HG03108 (cell line): ENCODE measurements around the gene TBC1D17.

Source experiments
- ATAC-seq: cut with Tn5 transposase; IDR thresholded peaks from one replicate; pipeline ENCODE4 v1.9.1; 2021; ENCODE audit warnings: moderate library complexity; ENCODE audit not compliant: unreplicated experiment

TBC1D17 gene

DNA sequence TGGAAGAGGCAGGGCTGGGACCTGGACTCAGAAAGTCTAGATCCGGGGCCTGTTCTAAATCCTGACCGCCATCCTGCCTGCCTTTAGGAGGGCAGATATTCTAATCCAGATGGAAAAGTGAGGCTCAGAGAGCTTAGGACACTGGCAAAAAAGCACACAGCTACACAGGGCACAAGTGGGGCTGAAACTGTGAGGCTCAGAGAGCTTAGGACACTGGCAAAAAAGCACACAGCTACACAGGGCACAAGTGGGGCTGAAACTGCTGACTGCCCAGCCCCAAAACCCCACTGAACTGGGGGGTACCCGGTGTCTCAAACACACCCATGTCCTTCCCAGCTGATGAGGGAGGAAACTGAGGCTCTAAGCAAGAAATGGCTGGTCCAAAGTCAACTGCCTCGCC is 2.3 kb upstream of the TBC1D17 start:
- no peak for ATAC-seq

DNA sequence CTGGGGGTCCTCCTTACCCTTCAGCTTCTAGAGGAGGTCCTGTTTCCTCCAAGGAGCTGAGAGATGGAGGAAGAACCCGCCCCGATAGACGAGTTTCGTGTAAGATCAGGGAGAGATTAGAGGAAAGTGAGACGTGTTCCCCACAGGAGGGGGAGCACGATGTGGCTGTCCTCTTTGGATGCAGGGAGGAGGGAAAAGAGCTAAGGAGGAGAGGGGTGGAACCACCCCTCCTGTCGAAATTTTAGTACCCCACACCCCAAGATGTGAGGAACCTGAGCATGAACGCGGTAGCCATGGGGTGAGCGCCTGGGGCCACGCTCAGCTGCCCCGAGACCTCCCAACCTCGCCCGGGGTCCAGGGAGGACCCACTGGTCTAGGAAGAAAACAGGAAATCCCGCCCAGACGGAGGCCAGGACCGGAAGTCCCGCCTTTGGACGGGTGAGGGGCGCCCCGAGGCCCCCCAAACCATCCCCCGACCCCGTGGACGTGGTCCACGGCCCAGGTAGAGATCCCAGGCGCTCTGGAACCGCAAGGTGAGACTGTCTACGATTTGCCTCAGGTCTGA is 1.6 kb upstream of the TBC1D17 start:
- no peak for ATAC-seq

DNA sequence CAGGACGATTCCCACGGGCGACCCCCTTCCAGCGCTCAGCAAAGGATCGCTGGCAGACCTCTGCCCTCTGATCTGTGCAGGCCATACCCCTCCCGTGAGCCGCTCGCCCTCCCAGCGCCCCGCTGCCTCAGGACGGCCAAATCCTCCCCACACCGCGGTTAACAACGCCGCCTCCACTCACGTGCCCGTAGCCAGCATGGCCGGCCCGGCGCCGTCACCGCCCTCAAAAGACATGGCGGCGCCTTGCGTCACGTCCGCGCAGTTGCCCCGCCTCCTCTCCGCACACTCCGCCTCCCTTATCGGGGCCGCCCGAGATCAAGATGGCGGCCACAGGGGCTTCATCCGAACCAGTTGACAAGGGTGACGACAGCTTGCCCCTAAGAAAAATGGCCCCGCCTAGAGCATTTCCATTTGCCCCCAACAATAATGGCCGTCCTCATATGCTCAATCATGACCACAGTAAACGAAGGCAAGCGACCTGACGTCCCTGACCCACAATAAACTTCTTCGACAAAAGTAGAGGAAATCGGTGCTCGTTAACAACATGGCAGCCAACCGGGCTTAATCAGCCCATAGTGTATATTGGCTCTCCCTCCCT is 981 bp upstream of the TBC1D17 start:
- peak; percentile 38 for ATAC-seq

DNA sequence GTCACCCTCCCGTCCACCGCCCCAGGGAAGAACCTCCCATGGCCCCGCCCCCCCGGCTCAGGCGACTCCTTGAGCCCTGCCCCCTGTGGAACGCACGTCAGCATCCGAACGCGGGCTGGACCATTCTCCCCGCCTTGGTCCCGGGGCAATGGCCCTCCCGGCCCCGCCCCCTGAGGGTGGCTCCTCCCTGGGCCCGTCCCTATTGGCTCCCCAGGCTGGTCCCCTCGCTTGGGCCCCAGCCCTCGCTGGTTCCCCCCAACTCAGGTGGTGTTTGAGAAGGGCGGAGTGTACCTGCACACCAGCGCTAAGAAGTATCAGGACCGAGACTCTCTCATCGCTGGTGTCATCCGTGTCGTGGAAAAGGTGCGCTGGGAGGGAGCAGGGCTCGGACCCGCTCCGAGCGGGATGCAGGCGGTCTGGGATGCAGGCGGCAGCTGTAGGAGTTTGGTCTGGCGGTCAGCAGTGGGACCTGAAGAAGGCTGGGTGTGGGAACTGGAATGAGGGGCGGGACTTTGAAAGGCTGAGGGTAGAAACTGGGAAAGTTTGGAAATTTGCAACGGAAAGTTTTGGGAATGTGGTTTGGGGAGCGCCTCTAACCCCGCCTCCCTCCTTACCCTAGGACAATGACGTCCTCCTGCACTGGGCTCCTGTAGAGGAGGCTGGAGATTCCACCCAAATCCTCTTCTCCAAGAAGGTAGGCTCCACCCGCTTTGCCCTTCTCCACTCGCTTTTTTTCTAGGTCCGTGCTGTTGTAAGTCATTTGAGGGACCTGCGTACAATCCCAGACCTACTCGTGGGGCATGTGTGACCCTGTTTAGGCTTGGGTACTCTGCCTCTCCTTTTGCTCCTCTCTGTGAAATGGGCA is 609 bp downstream of the TBC1D17 start:
- peak; percentile 49 for ATAC-seq

DNA sequence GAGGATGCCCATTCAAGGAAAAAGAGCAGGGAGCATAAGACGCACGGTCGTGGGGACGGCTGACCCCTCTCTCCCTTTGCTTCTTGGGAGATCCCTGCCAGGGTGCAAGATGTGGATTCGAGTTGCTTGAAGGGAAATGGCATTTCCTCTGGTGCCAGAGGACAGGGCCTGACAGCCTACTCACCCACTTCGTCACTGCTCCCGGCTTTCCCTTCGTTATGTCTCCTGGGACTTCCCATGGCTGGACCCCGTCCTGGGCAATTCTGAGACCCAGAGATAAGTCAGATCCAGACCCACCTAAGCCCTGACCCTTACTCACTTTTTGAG is 1.2 kb downstream of the TBC1D17 start:
- ATAC-seq: no peak

DNA sequence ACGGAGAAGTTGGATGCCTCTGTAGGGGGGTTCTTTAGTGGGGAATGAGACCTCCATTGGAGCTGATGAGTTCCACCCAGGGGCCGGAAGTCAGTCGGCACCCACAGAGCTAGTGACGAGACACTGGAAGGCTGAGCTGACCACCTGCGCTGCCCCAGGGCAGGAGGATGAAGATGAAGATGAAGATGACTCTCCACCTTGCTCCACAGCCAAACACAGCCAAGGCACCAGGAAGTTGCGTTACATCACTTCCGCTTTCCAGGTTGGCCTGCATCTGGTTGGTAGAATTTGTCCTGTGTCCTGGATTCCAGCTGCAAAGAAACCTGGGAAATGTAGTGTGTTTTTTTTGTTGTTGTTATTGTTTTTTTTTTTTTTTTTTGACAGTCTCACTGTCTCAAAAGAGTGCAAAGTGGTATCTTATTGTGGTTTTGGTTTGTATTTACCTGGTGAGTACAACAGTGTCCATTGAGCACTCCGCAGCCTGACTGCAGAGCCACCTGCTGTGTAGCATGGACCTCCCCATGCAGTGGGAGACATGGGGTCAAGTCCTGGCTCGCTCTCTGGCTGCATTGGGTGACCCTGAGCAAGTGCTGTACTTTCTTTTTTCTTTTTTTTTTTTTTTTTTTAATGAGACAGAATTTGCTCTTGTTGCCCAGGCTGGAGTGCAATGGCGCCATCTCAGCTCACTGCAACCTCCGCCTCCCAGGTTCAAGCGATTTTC is 1.9 kb downstream of the TBC1D17 start:
- ATAC-seq: no peak

DNA sequence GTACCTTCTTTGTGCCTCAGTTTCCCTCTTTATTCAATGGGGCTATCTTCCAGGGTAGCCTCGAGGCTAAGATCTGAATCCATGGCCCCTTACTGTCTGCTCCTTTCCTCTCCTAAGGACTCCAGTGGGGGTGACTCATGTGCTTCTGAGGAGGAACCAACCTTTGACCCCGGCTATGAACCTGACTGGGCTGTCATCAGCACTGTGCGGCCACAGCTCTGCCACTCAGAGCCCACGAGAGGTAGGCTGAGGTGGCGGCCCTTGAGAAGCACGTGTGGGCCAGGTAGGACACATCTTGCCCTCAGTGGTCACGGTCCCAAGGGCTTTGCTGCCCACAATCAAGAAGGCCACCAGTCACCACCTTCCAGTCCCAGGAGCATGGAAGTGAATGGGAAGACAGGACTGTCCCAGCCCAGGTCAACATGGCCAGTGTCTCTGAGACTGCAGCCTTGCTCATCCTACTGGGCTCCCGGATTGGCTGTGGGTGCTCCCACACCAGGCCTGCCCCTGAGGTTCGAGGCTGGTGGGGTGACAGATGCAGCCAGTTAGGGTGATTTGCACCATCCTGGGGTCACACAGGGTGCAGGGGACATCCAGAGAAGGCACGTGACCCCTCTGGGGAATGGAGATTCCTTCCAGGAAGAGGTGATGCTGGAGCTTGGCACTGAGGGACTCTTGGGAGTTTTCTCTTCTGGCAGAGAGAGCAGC is 2.8 kb downstream of the TBC1D17 start:
- ATAC-seq: no peak

DNA sequence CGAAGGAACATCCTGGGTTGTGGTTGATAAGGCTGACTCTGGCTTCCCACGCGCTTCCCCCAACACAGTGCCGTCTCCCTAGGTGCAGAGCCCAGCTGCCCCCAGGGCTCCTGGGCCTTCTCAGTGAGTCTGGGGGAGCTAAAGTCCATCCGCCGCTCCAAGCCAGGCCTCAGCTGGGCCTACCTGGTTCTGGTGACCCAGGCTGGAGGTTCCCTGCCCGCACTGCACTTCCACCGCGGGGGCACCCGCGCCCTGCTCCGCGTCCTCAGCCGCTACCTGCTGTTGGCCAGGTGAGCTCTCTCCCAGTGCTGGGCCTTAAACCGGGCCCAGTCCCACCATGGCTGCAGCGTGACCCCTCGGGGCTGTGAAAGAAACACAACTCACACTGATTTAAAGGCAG is 3.7 kb downstream of the TBC1D17 start:
- no peak for ATAC-seq

DNA sequence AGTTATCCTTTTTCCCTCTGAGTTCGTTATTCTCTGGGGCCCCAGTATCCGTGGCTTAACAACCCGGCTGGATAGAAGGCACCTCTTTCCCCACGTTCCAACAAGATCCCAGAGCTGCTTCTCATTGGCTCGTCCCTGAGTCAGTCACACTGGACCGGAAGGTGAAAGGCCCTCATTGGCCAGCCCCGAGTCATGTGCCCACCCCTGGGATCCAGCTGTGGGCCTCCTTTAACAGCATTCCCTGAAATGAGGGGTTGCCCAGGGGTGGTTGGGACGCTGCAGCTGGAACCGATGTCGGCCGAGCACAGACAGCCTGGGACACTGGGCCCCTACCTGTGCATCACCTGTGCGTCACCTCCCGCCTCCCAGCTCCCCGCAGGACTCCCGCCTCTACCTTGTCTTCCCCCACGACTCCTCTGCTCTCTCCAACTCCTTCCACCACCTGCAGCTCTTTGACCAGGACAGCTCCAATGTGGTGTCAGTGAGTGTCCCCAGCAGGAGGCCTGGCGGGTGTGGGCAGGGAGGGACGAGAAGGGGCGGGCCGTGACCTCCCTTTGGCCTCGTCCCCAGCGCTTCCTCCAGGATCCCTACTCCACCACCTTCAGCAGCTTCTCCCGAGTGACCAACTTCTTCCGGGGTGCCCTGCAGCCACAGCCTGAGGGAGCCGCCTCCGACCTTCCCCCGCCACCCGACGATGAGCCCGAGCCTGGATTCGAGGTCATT is 4.3 kb downstream of the TBC1D17 start:
- ATAC-seq: no peak

DNA sequence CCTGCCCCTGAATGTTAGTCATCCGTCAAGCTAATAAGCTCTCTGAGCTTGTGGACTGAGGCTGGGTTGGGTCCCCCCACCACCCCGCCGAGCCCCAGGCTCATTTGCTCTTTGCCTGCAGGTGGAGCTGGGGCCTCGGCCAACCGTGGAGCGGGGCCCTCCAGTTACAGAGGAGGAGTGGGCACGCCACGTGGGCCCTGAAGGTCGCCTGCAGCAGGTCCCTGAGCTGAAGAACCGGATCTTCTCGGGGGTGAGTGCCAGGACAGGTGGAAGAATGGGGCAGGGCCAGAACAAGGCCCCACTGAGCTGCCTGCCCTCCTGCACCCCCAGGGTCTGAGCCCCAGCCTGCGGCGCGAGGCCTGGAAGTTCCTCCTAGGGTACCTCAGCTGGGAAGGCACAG is 5.1 kb downstream of the TBC1D17 start:
- ATAC-seq: no peak

DNA sequence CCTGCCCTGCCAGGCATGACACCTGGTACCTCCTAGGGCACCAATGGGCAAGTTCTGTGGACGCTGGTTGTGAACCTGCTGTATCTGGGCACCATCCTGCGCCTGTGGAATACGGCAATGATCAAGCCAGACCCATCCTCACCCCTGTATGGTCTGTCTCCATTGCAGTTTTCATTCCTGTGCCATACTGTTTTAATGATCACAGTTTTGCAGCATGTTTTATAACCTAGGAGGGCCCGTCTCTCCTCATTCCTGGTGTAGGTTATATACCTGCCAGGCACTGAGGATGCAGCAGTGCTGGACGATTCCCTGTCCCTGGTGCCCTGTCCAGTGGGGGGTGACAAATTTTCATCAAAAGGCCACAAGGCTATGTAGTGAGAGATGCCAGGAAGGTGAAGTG is 5.6 kb downstream of the TBC1D17 start:
- ATAC-seq: no peak

DNA sequence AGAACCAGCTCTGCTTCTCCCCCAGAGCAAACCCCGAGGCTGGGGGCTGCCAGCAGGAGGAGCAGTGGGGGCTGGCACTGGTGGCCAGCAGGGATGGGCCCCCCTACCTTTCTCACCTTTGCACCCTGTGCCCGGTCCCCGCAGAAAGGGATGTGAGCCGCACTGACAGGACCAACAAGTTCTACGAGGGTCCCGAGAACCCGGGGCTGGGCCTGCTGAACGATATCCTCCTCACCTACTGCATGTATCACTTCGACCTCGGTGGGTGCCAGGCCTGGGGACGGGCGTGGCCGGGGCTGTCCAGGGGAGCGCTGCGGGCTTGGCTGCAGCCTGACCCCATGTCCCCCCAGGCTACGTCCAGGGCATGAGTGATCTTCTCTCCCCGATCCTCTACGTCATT is 6.6 kb downstream of the TBC1D17 start:
- ATAC-seq: no peak

DNA sequence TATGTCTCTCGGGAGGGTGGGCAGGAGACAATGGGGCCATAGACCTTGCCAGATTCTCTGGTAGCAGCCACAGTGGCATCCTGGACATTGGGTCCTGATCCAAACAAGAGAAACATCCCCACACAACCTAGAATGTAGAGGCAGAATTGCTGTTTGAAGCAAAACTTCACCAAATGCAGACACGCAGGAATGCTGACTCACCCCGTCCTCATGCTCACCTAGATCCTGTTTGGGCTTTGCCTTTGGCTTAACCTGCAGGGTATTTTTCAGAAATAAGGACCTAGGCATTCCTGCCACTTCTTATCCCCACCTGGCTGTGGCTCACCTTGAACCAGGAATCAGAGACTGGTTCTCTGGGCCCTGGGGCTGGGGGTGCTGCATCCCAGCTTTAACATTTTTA is 7.3 kb downstream of the TBC1D17 start:
- ATAC-seq: no peak

DNA sequence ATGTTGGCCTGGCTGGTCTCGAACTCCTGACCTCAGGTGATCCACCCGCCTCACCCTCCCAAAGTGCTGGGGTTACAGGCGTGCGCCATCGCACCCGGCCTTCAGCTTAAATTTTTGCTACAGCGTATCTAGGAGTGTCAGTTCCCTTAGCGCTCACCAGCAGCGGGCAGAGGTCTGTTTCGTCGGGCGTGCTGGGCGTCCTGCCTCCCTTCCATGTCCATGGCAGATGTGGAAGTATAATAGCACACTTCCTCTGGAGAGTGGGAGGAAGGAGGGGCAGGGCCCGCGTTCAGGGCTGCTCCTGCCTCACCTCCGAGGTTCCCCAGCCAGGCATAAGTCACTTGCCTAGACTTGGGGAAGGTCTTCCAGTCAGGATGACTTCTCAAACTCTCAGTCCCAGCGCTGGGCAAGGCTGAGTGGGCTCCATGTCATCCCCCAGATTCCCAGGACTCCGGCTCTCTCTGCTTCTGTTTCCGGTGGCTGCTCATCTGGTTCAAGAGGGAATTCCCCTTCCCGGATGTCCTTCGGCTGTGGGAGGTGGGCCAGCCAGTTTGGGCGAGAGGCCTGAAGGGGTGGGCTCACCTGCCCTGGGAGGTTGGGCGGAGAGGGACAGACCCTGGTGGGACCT is 9.6 kb downstream of the TBC1D17 start:
- no peak for ATAC-seq

DNA sequence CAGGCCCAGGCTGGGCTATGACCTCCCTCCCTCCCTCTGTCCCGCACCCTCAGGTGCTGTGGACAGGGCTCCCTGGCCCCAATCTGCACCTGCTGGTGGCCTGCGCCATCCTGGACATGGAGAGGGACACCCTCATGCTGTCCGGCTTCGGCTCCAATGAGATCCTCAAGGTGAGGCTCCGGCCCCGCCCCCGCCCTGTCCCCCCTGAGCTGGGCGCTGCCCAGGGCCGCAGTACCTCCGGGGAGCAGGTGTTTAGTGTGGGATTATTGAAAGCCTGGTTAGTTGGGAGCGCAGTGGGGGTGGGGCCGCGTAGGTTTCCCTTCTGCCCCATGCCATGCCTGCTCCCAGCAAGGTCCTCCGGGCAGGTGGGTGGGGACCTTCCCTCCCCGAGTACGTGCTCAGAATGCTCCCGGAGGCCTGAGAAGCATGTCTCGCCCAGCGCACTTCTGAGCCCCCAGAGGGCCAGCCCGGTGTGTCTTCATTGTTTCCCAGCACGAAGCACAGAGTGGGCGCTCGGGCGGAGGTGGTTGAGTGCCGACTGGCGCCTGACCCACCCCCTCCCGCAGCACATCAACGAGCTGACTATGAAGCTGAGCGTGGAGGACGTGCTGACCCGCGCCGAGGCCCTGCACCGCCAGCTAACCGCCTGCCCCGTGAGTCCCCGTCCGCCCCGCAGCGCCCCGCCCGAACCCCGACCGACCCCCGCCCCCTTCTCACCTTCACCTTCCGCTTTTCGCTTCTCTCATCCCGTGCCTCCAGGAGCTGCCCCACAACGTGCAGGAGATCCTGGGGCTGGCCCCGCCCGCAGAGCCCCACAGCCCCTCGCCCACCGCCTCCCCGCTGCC is 10.4 kb downstream of the TBC1D17 start:
- no peak for ATAC-seq

DNA sequence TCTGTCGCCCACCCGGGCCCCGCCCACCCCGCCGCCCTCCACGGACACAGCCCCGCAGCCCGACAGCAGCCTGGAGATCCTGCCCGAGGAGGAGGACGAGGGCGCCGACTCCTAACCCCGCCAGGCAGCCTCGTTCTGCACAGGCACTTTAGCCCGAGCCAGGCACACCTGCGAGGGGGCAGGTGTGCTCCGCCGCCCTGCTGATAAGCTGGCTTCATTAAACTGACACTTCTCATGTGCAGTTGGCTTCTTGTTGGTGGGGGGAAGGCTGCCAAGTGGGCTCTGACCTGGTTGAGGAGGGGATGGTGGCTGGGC is 11.0 kb downstream of the TBC1D17 start:
- ATAC-seq: no peak

DNA sequence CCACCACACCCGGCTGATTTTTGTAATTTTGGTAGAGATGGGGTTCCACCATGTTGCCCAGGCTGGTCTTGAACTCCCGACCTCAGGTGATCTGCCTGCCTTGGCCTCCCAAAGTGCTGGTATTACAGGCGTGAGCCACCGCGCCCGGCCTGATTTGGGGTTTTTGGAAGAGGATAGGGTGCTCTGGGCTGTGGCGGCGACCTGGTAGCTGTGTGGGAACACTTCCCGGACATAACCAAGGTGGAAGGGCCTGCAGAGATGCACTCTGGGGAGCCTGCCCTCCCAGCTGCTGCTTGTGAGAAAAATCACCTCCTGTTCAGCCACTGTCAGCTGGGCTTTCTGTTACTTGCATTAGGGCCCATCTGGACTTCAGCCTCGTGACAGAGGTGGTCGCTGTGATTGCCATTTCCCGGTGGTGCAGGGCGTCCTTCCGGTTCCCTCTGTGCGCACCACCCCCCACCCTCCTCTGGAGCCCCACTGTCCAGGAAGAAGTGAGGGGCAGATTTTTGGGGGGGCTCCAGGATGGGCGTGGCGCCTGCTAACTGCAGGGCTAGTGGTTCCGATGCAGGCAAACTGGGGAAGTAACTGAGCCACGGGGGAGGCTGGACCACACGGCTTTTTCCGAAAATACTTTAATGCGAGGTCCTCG is 11.7 kb downstream of the TBC1D17 start:
- no peak for ATAC-seq

DNA sequence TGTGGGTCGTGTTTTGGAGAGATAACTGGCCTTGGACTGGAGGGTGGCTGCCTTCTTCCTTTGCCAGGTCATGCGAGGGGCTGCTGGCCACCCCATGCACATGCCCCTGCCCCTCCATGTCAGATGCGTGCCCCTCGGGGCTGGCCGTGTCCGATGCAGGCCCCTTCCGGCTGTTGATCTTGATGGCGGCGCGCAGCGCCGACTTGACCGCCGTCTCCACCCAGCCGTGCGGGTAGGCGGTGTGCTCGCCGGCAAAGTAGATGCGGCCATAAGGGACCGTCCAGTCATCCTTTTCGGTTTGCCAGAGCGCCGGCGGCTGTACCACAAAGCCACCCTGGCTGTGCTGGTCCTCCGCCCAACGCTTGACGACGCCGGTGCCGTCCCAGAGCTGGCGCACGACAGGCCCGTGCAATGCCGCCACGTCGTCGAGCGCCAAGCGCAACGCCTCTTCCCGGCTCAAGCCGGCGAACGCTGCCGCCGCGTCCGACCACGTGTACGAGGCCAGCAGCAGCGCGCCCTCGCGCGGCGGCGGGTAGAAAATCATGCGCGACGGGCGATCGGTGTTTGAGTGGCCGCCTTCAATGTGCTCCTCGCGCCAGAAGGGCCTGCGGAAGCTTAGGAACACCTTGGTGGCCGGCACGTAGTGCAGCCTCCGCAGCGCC is 12.3 kb downstream of the TBC1D17 start:
- ATAC-seq: no peak
